Panc1 (cell line): ENCODE results near the gene TECR.

Source experiments
- CTCF ChIP-seq: fragments of 450-650 bp; IDR thresholded peaks from 2 replicates; pipeline ENCODE4 v1.5.1; 2017; ENCODE audit warnings: mild to moderate bottlenecking
- POLR2AphosphoS5 ChIP-seq: IDR thresholded peaks from 2 replicates; pipeline ENCODE4 v1.6.1; 2012; ENCODE audit warnings: mild to moderate bottlenecking, low read depth, low read length, moderate library complexity
- REST ChIP-seq, 2 experiments: IDR thresholded peaks; 2 replicates each; pipeline ENCODE4 v1.6.1; 2011 to 2012; ENCODE audit warnings: low read depth in 2 of 2, control low read depth in 1 of 2, low read length in 1 of 2, mild to moderate bottlenecking in 1 of 2, moderate library complexity in 1 of 2; ENCODE audit not compliant: insufficient read depth in 1 of 2
- SIN3A ChIP-seq: IDR thresholded peaks from 2 replicates; pipeline ENCODE4 v1.6.1; 2012; ENCODE audit warnings: low read depth, mild to moderate bottlenecking, low read length, moderate library complexity, borderline replicate concordance; ENCODE audit not compliant: insufficient read depth
- TCF7L2 ChIP-seq: IDR thresholded peaks from 2 replicates; pipeline ENCODE4 v1.6.1; 2011; ENCODE audit warnings: mild to moderate bottlenecking, low read depth, low read length, inconsistent platforms

- TF ChIP-seq CTCF (no peak), SIN3A (no peak), REST (IDR thresholded peaks at IDR 0.05; ENCODE audit: insufficient read depth in 1 of 2, low read depth in 2 of 2, low read length in 1 of 2) (no peak), POLR2AphosphoS5 (no peak), TCF7L2 (no peak)
These were observed 30.8 kb downstream of the TECR start for GRCh38 chr19:14559916-14560775.
